BLaER1 treated with 17β-estradiol and CSF1 and Interleukin-3, amounts not matched to agents 10 nM and 100 nM (cell line): ENCODE data around the gene CCDC102A.
A peak's percentile ranks its signal among the peaks of the same experiment; 100 is the strongest.

ENCODE experiments used
- H3K27ac ChIP-seq, 11 experiments: shearing (Covaris generic); formaldehyde crosslinking; 2 replicates each; pipeline ENCODE4 v1.8.1; 2022
- H3K27me3 ChIP-seq, 11 experiments: shearing (Covaris generic); formaldehyde crosslinking; 2 replicates each; pipeline ENCODE4 v1.8.1; 2022
- H3K36me3 ChIP-seq, 11 experiments: shearing (Covaris generic); formaldehyde crosslinking; 2 replicates each; pipeline ENCODE4 v1.8.1; 2022
- H3K4me1 ChIP-seq, 10 experiments: shearing (Covaris generic); formaldehyde crosslinking; 2 replicates each; pipeline ENCODE4 v1.8.1; 2022
- H3K4me2 ChIP-seq, 11 experiments: shearing (Covaris generic); formaldehyde crosslinking; 2 replicates each; pipeline ENCODE4 v1.8.1; 2022
- H3K4me3 ChIP-seq, 10 experiments: shearing (Covaris generic); formaldehyde crosslinking; 2 replicates each; pipeline ENCODE4 v1.8.1; 2022
- H3K9ac ChIP-seq, 11 experiments: shearing (Covaris generic); formaldehyde crosslinking; 2 replicates each; pipeline ENCODE4 v1.8.1; 2022
- H3K9me3 ChIP-seq, 11 experiments: shearing (Covaris generic); formaldehyde crosslinking; replicated peaks in 1 of 11; 2 replicates each; pipeline ENCODE4 v1.8.1; 2022
- H4K20me1 ChIP-seq, 11 experiments: shearing (Covaris generic); formaldehyde crosslinking; 2 replicates each; pipeline ENCODE4 v1.8.1; 2022
- Cebpa-rat ChIP-seq, 11 experiments: shearing (Covaris generic); IDR thresholded peaks; 2 replicates each; pipeline ENCODE4 v1.8.1; 2022

Gene CCDC102A

GRCh38 chr16:57479976-57480753 is 56.2 kb downstream of the CCDC102A start:
- peak overlapping the region; percentile 92 to 100 (median 97) for H3K4me2 ChIP-seq
- H3K4me1 ChIP-seq: peaks cover 48 to 80% (median 64%) of the 10 kb centered on the region in 10 experiments
- peaks cover 0 to 13% (median 0%) of the 10 kb centered on the region in 11 experiments; a peak in 1 of 22 replicates for H3K36me3 ChIP-seq
- H3K9me3 ChIP-seq: no peaks in the 10 kb centered on the region
- TF ChIP-seq Cebpa-rat (IDR thresholded peaks at IDR 0.05): no peak
- H3K27me3 ChIP-seq: no peaks in the 10 kb centered on the region
- H3K9ac ChIP-seq: peak overlapping the region in 9 of 11 experiments; percentile 39 to 71 (median 63); a peak in 15 of 22 replicates
- peaks cover 0 to 72% (median 34%) of the 10 kb centered on the region in 11 experiments; a peak in 19 of 22 replicates for H4K20me1 ChIP-seq
- peak overlapping the region in 2 of 11 experiments; percentile 50; a peak in 1 of 22 replicates for H3K27ac ChIP-seq
- H3K4me3 ChIP-seq: peak overlapping the region in 9 of 10 experiments; percentile 26 to 73 (median 60); a peak in 17 of 20 replicates

DNA sequence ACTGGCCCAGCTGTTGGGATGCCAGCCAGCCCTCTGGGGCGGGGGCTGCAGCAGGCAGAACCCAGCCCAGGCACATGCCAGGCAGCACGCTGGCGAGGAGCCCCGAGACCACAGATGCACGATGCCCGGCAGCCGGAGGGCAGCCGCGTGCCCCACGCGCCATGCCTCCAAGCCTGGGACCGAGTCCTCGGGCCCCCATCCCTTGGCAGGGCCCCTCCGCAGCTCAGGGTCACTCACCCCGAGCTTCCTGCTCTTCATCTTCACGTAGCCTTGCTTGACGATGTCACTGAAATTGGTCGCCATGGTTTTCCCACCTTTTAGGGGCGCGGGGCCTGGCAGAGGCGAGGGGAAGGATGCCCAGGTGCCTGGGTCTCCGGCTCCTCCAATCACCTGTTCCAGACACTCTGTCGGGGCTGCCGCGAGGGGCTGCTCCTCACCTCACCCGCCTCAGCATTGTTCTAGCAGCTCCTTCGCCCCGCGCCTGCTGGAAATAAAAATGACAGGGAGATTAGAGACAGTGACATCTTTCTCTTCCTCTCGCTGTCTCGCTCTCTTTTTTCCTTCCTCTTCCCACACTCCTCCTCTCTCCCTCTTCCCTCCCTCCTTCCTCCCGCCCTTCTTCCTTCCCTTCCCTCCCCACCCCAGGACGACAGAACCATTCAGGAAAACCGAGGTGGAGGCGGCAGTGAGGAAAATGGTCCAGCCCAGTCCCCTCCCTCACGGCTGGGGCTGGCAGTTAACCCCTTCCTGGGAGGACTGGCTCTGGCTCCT is 57.0 kb downstream of the CCDC102A start:
- no peaks in the 10 kb centered on the region for H3K27me3 ChIP-seq
- peak overlapping the region in 9 of 11 experiments; percentile 42 to 62 (median 50); a peak in 15 of 22 replicates for H3K27ac ChIP-seq
- H3K4me2 ChIP-seq: peak overlapping the region; percentile 92 to 100 (median 97)
- peaks cover 0 to 72% (median 36%) of the 10 kb centered on the region in 11 experiments; a peak in 19 of 22 replicates for H4K20me1 ChIP-seq
- H3K4me1 ChIP-seq: peaks cover 46 to 80% (median 66%) of the 10 kb centered on the region in 10 experiments
- peak overlapping the region in 9 of 10 experiments; percentile 26 to 73 (median 60); a peak in 18 of 20 replicates for H3K4me3 ChIP-seq
- no peaks in the 10 kb centered on the region for H3K9me3 ChIP-seq
- peak overlapping the region in 10 of 11 experiments; percentile 7 to 71 (median 62); a peak in 17 of 22 replicates for H3K9ac ChIP-seq
- peaks cover 0 to 21% (median 5%) of the 10 kb centered on the region in 11 experiments; a peak in 12 of 22 replicates for H3K36me3 ChIP-seq
- TF ChIP-seq Cebpa-rat (IDR thresholded peaks at IDR 0.05): no peak

GRCh38 chr16:57478396-57479204 is 57.8 kb downstream of the CCDC102A start:
- no peak for TF ChIP-seq Cebpa-rat (IDR thresholded peaks at IDR 0.05)
- H3K9me3 ChIP-seq: no peaks in the 10 kb centered on the region
- peaks cover 0 to 68% (median 39%) of the 10 kb centered on the region in 11 experiments; a peak in 19 of 22 replicates for H4K20me1 ChIP-seq
- H3K9ac ChIP-seq: peak overlapping the region in 10 of 11 experiments; percentile 7 to 71 (median 62); a peak in 17 of 22 replicates
- peaks cover 46 to 77% (median 67%) of the 10 kb centered on the region in 10 experiments for H3K4me1 ChIP-seq
- H3K27ac ChIP-seq: peak overlapping the region in 9 of 11 experiments; percentile 42 to 62 (median 50); a peak in 15 of 22 replicates
- no peaks in the 10 kb centered on the region for H3K27me3 ChIP-seq
- H3K36me3 ChIP-seq: peaks cover 0 to 28% (median 13%) of the 10 kb centered on the region in 11 experiments; a peak in 16 of 22 replicates
- H3K4me3 ChIP-seq: peak overlapping the region in 9 of 10 experiments; percentile 26 to 73 (median 60); a peak in 18 of 20 replicates
- peak overlapping the region; percentile 92 to 100 (median 97) for H3K4me2 ChIP-seq

DNA sequence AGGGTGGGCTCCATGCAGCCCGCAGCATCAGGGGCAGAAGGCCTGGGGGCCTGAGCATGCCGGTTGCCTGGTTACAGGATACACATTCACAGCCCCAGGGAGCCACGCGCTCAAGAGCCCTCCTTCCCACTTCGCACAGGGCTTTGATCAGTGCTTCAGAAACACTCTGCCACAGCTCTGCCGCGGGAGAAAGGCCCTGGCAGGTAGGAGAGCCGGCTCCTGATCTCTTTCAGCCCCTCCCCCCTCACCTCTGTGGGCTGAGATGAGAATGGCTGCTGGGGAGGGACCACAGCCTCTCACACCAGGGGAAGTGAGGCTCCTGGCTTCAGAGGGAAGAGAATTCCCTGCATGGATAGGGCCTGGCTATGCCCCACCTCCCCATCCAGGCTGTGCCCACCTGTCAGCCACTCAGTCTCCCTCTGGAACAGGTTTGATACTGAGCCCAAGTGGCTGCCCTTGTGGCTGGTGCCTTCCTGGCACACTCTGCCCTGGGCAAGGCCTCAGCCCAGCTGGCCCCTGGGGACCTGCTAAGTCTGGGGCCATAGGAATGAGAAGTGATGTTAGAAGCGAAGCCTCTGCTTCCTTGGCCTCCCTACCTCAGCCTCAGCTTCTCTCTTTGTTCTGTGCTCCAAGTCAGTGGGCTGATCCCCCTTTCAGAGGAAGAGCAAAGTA is 58.7 kb downstream of the CCDC102A start:
- peak overlapping the region in 4 of 11 experiments; percentile 50 to 62 (median 60); a peak in 3 of 22 replicates for H3K27ac ChIP-seq
- peaks cover 0 to 73% (median 48%) of the 10 kb centered on the region in 11 experiments; a peak in 20 of 22 replicates for H4K20me1 ChIP-seq
- peak overlapping the region in 10 of 11 experiments; percentile 12 to 71 (median 62); a peak in 18 of 22 replicates for H3K9ac ChIP-seq
- H3K4me2 ChIP-seq: peak overlapping the region; percentile 92 to 100 (median 97)
- H3K4me3 ChIP-seq: peak overlapping the region in 7 of 10 experiments; percentile 56 to 73 (median 62); a peak in 8 of 20 replicates
- no peaks in the 10 kb centered on the region for H3K27me3 ChIP-seq
- H3K36me3 ChIP-seq: peaks cover 7 to 38% (median 22%) of the 10 kb centered on the region in 11 experiments; a peak in 19 of 22 replicates
- H3K9me3 ChIP-seq: no peaks in the 10 kb centered on the region
- H3K4me1 ChIP-seq: peaks cover 52 to 85% (median 77%) of the 10 kb centered on the region in 10 experiments
- no peak for TF ChIP-seq Cebpa-rat (IDR thresholded peaks at IDR 0.05)

DNA sequence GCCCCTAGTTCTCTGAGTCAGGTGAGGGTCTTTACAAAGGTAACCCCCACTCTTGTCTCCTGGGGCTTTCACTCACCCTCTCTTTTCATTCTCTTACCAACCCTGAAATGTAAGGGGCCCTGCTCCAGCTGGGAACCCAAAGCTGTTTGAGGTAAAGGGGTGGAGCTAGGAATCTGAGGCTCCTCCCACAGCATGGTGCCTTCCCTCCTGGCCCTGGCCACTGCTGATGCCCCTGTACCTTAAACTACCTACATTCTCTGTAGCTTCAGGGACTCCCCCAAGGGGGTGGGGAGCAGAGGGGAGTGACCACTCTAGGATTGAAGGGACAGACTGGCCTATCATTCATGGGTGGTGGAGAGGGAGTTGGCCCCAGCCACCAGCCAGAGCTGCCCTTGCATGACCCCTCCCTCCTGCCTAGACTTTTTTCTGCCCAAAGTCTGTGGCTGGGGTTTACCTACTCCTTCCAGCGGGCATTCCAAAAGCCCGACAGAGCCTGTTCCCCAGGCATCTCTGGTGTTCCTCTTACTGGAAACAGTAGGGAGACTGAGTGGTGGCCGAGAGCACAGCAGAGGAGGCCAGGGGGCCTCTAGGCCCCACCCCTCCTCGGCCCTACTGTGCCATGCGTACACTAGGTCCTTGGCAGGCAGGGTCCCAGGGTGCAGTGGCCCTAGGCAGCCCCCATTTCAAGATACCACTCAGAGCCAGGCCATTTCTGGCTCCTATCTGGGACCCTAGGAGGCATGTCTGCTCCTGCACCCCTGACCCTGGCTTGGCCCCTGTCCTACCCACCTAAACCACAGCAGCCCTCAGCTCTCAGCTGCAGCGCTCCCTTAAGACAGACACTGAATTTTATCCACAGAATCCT is 59.6 kb downstream of the CCDC102A start:
- Histone ChIP-seq H3K9me3 (no peaks in the 10 kb centered on the region), H3K4me3 (peak overlapping the region in 2 of 10 experiments; percentile 19 to 68; a peak in 3 of 20 replicates), H4K20me1 (peaks cover 0 to 82% (median 57%) of the 10 kb centered on the region in 11 experiments; a peak in 20 of 22 replicates), H3K4me1 (peaks cover 60 to 94% (median 86%) of the 10 kb centered on the region in 10 experiments), H3K36me3 (peaks cover 14 to 47% (median 31%) of the 10 kb centered on the region in 11 experiments; a peak in 20 of 22 replicates), H3K27ac (peak overlapping the region in 3 of 11 experiments; percentile 18 to 43 (median 36); a peak in 5 of 22 replicates), H3K4me2 (peak overlapping the region; percentile 92 to 100 (median 97)), H3K27me3 (no peaks in the 10 kb centered on the region), H3K9ac (peak overlapping the region in 10 of 11 experiments; percentile 9 to 66 (median 20); a peak in 11 of 22 replicates)
- no peak for TF ChIP-seq Cebpa-rat (IDR thresholded peaks at IDR 0.05)

DNA sequence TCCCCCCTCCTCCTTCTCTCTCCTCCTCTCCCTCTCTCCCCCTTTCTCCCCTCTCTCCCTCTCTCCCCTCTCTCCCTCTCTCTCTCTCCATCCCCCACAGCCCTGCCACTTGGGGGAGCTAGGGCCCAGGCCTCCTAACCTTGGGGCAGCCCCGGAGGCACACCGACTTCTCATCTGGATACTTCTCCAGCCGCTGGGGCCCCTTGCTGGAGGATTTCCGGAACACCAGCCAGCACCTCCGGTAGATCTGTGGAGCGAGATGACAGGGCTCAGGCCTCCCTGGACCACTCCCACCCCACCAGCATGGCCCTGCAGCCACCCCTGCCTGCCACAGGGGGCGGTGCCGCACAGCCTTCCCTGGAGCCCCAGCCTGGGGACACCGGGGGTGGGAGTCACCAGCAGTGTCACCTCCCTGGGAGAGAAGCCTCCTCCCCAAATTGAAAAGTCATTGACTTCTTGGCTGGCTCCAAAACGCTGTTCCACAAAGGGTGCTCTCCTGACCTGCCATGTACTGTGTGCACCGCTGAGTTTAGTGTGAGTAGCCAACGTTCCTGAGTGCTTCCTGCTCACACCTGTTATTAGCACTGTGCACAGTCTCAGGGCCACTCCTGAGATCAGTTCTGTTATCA is 60.5 kb downstream of the CCDC102A start:
- no peaks in the 10 kb centered on the region for H3K9me3 ChIP-seq
- peak overlapping the region in 2 of 10 experiments; percentile 12 to 19; a peak in 3 of 20 replicates for H3K4me3 ChIP-seq
- no peaks in the 10 kb centered on the region for H3K27me3 ChIP-seq
- TF ChIP-seq Cebpa-rat (IDR thresholded peaks at IDR 0.05): no peak
- peak overlapping the region in 3 of 11 experiments; percentile 9 to 66 (median 12); a peak in 5 of 22 replicates for H3K9ac ChIP-seq
- peaks cover 20 to 55% (median 39%) of the 10 kb centered on the region in 11 experiments for H3K36me3 ChIP-seq
- H4K20me1 ChIP-seq: peaks cover 0 to 82% (median 63%) of the 10 kb centered on the region in 11 experiments; a peak in 20 of 22 replicates
- H3K4me2 ChIP-seq: peak overlapping the region; percentile 92 to 100 (median 97)
- H3K4me1 ChIP-seq: peaks cover 60 to 89% (median 85%) of the 10 kb centered on the region in 10 experiments
- peak overlapping the region in 3 of 11 experiments; percentile 40 to 60 (median 47); a peak in 4 of 22 replicates for H3K27ac ChIP-seq
